Skeletal muscle cell (primary cell): ENCODE data around the gene FLT3.
"Not testable (repeated sequence)": the region's sequence is repeated elsewhere in the genome, so short reads cannot be mapped to it uniquely, and the experiment has no call there.

ENCODE experiments used
- DNase-seq: peaks from one replicate; pipeline ENCODE4 v3.0.0-alpha.2; 2010; ENCODE audit warnings: low read depth
- H3K4me3 ChIP-seq: 2 replicates; pipeline ENCODE4 v1.5.1; 2011; ENCODE audit warnings: low read depth, mild to moderate bottlenecking, control low read depth, low read length, moderate library complexity

The FLT3 gene

GRCh38 chr13:28100150-28101121 is at the start of gene FLT3:
Gene FLT3, minus strand, starts transcription at chr13:28100576. Its CDS starts 66 bp downstream, at chr13:28100510.
- peak within 1 kb of the TSS; percentile 38 for H3K4me3 ChIP-seq
- DNase-seq: no peak

GRCh38 chr13:28147495-28147894 is 47.1 kb upstream of the FLT3 start:
- no peak overlapping the region for H3K4me3 ChIP-seq
- no peak for DNase-seq

GRCh38 chr13:28145049-28145448 is 44.7 kb upstream of the FLT3 start:
- no peak for DNase-seq
- no peak overlapping the region for H3K4me3 ChIP-seq

GRCh38 chr13:28141542-28141941 is 41.2 kb upstream of the FLT3 start:
- not testable (repeated sequence) for DNase-seq, H3K4me3 ChIP-seq

GRCh38 chr13:28140433-28141125 is 40.2 kb upstream of the FLT3 start:
- H3K4me3 ChIP-seq: peak overlapping the region; percentile 95
- no peak for DNase-seq

DNA sequence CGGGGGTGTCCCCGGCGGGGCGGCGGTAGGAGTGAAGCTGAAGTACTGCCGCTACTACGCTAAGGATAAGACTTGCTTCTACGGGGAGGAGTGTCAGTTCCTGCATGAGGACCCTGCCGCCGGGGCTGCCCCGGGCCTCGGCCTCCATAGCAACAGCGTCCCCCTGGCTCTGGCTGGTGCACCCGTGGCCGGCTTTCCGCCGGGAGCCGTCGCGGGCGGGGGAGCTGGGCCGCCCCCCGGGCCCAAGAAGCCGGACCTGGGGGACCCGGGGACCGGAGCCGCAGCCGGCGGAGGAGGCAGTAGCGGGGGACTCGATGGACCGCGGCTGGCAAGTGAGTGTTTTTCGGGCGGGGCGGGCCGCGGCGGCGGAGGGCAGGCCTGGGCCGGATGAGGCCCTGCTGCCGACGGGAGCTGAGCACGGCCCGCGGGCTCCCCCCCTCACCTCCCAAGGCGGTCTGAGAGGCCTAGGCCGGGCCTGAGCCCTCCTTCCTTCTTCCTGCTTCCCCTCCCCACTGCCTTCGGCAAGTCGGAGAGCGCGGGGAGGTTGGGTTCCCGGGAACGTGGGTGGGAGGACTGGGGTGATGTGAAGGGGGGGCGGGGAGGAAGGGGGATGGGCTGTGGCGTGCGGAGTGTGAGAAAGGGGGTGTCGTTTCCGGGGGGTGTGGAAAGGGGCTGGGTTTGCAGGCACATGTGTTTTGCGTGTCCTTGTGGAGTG is 38.5 kb upstream of the FLT3 start:
- peak; percentile 88 for DNase-seq
- H3K4me3 ChIP-seq: peak overlapping the region; percentile 95

- peak within 1 kb of the TSS; percentile 95 for H3K4me3 ChIP-seq
- peak; percentile 64 for DNase-seq
These were observed 37.8 kb upstream of the FLT3 start, which contains the start of gene PAN3 for GRCh38 chr13:28138012-28138755. Gene PAN3, plus strand, starts transcription at chr13:28138545. Its CDS starts 113 bp downstream, at chr13:28138658.

DNA sequence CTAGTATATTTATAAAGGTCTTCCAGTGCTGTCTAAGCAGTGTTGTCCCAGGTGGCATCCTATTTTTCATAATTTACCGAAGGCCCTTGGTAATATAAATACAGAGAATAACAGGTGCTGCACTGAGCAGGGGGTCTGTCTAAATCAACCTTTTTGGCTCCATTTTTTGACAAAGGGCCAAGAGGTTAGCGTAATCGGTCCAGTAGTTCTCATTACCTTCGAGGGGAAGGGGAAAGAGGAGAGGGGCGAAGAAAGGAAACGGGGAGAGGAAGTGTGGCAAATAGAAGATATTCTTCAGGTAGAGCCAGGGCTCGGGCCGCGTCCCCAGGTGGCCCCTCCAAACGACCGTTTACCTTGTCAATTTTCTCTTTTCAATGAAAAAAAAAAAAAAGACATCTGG is 37.2 kb upstream of the FLT3 start:
- H3K4me3 ChIP-seq: peak overlapping the region; percentile 95
- DNase-seq: no peak

GRCh38 chr13:28136916-28137315 is 36.5 kb upstream of the FLT3 start:
- peak overlapping the region; percentile 95 for H3K4me3 ChIP-seq
- DNase-seq: no peak

GRCh38 chr13:28131646-28132045 is 31.3 kb upstream of the FLT3 start:
- H3K4me3 ChIP-seq: no peak overlapping the region
- DNase-seq: no peak

GRCh38 chr13:28129911-28130693 is 29.7 kb upstream of the FLT3 start:
- DNase-seq: no peak
- H3K4me3 ChIP-seq: no peak overlapping the region

GRCh38 chr13:28128926-28129325 is 28.6 kb upstream of the FLT3 start:
- no peak for DNase-seq
- no peak overlapping the region for H3K4me3 ChIP-seq

DNA sequence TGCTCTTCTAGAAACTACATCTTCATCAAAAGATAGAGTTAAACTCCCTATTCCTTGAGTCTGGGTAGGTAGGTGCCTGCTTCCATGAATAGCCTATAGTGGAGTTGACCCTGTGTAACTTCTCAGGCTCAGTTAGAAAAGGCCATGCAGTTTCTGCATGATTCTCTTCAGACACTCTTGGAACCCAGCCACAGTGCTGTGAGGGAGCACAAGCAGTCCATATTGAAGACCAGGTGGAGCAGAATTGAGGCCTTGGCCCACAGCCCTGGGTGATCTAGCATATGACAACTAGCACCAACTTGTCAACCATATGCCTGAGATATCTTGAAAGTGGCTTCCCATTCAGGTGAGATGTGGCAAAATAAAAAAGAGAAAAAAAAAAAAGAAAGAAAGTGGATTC is 27.7 kb upstream of the FLT3 start:
- no peak overlapping the region for H3K4me3 ChIP-seq
- no peak for DNase-seq

- H3K4me3 ChIP-seq: no peak overlapping the region
- no peak for DNase-seq
These were observed 20.8 kb upstream of the FLT3 start for GRCh38 chr13:28121224-28121623.

DNA sequence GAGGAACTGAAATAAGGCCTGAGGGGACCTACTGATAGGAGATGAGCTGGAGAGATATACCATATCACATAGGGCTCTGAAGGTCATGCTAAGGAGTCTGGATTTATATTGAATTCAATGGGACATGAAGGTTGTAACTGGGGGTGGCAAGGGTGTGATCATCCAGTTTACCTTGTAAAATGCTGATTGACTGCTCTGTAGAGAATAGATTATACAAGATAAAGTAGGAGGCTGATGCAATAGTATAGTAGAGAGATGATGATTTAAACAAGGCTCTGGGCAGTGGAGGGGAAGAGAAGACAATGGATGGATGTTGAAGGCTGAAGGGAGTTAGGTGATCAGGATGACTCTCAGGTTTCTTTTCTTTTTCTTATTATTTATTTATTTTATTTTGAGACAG is 19.9 kb upstream of the FLT3 start:
- no peak overlapping the region for H3K4me3 ChIP-seq

DNA sequence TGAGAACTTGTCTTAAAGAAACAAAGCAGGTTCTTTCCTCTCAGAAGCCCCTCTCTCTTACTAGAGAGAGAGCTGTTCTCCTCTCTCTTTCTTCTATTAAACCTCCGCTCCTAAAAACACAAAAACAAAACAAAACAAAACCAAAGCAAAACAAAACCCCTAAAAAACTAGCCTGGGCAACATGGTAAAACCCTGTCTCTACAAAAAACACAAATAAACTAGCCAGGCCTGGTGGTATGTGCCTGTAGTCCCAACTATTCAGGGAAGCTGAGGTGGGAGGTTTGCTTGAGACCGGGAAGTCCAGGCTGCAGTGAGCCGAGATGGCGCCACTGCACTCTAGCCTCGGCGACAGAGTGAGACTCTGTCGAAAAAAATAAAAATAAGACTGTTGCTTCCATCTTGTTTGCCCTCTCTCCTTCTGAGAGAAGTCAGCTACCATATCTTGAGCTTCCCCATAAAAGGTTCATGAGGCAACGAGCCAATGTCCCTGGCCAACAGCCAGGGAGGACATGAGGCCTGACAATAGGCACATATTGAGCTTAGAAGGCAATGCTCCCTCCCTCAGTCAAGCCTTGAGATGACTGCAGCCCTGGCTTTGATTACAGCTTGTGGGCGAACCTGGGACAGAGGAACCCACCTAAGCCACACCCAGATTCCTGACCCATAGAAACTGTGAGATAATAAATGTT is 17.5 kb upstream of the FLT3 start:
- no peak for DNase-seq
- no peak overlapping the region for H3K4me3 ChIP-seq

More for the DNA sequence above, 19.9 kb upstream of the FLT3 start:
- DNase-seq: no peak

DNA sequence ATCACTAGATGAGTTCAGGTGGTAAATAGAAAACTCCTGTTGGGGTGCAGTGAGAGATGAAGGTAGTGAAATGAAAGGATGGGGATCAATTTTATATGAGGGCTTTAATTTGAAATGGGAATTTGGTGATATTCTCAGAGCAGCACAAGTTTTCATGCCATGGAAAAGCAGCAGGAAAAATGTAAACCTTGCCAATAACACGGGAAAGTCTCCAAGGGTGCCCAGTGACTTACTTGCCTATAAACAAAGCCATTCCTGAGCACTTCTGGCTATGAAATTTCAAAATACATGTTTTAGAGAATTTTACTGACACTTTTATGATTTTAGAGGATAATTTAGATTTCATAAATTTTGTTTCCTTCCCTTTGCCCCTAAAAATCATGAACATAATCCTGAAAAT is 16.4 kb upstream of the FLT3 start:
- H3K4me3 ChIP-seq: no peak overlapping the region
- DNase-seq: no peak

GRCh38 chr13:28110414-28110813 is 10.0 kb upstream of the FLT3 start:
- no peak for DNase-seq
- no peak overlapping the region for H3K4me3 ChIP-seq
